ENCODE measurements around the gene GNG10. TPM values are rescaled to one million over a fixed set of nuclear protein-coding genes. Genes with fewer than 3 reads are reported as not detected.
A peak's percentile ranks its signal among the peaks of the same experiment; 100 is the strongest.
"Not testable (repeated sequence)": the region's sequence is repeated elsewhere in the genome, so short reads cannot be mapped to it uniquely, and the experiment has no call there.

The GNG10 gene
- total RNA-seq, 2 donors from 2014 or later: 29.8 to 34.7 TPM

DNA sequence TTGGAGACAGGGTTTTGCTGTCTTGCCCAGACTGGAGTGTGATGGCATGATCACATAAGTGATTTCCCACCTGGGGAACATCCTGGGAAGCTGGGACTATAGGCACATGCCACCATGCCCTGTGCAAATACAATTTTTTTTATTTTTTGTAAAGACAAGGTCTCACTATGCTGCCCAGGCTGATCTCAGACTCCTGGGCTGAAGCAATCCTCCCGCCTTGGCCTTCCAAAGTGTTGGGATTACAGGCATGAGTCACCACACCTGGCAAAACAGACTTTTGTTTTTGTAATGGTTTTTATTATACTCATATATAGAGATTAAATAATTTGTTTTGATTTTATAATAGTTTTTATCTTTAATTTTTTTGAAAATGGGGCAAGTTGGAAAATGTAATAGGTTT is 15.6 kb upstream of the GNG10 start:
- intact Hi-C loops (cut with DNase I): no loop called here
- ATAC-seq (no peak), DNase-seq (no peak)

DNA sequence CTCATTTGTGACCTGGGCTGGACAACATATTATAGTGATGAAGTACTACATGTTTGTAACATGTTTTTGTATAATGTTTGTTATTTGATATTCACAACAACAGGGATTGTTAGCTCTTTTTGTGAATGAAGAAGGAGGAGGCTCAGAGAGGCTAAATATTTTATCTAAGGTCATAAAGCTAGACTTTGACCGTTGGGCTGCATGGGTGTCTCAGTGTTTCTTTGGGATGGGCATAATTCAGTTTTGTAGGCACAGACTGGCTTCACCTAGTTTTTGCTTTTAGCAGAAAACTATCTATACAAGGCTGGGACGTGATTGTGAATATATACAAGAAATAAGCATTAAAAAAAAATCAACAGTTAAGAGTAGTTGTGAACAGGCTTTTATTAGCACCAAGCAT is 15.0 kb upstream of the GNG10 start:
- no peak for ATAC-seq
- intact Hi-C loops (cut with DNase I): no loop called here

DNA sequence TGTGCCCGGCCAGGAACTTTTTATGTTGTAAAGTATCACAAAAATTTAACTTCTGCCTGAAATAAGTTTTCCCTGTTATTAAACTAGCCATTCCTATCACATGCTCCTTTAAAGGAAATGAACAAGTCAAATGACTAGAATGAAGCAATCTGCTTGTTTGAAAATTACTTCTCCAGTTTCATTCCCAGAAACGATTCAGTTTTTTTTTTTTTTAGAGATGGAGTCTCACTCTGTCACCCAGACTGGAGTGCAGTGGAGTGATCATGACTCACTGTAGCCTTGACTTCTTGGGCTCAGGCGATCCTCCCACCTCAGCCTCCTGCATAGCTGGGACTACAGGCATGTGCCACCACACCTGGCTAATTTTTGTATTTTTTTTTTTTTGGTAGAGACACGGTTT is 13.3 kb upstream of the GNG10 start:
- DNase-seq (no peak), ATAC-seq (no peak)
- intact Hi-C loops (cut with DNase I): no loop called here

More for the DNA sequence above, 15.0 kb upstream of the GNG10 start:
- no peak for DNase-seq

DNA sequence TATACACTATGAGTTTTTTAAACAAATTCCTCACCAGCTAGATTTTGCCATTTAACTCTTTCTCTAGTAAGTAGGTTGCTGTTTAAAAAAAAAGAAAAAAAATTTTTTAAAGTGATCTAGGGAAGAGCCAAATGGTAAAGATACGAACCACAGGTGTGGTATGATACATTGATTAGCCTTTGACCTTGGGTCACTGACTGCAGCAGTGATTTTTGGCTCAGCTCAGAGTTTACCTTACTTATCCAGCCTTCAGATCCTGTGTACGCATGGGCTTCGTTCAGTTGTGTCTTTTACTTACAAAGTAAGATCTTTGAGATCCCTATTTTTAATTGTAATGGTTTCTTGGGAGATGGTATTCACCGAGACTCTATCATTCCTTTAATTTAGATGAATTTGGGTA is 12.4 kb upstream of the GNG10 start:
- ATAC-seq (no peak), DNase-seq (no peak)
- intact Hi-C loops (cut with DNase I): no loop called here

DNA sequence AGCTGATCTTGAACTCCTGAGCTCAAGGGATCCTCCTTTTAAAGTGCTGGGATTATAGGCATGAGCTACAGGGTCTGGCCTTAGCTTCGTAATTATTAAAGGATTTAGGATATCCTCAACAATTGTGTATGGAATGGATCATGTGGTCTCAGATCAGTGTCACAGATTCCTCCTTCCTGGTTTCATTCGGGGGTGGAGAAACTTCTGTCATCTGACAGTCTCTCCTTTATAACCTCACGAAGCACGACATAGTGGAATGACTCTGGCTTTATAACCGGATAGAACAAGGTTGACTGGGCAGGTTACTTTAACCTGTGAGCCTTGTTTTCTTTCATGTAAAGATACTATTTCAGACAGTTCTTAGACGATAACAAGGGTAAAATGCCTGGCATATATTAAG is 4.4 kb upstream of the GNG10 start:
- intact Hi-C loops (cut with DNase I): no loop called here
- DNase-seq: no peak
- ATAC-seq: no peak

DNA sequence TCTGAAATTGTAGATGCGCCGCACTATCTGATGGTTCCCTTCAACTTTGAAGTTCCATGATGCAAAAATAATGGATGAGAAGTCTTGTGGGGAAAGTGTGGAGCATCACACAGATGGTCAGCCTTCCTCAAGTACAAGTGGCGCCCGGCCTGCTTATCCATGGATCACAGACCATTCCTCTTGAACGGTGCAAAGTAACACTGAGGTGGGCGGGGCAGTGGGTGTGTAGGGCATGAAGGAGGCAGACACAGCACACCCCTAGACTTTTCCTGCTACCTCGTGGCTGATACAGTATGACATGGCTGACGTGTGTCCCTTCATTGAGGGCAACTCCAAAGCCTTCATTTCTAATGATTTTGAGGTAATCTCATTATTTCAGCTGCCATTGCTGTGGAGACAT is 2.5 kb upstream of the GNG10 start:
- DNase-seq (no peak), ATAC-seq (no peak)
- intact Hi-C loops (cut with DNase I): no loop called here

DNA sequence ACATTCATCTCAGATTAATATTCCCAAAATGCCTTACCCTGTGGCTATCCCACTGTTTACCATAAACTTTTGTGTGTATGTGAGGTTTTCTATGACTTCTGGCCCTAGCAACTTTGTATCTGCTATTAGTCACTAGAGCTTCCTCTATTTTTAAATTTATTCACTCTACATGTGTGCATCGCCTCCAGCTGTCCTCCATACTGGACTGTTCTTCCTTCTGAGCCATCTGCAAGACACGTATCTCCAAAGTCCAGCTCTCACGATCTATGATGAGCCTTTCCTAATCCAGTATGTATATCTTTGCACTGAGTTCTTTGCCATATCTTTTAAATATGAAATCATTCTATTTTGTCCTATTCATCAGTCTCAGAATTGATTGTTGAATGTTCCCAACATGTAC is 1.7 kb upstream of the GNG10 start:
- intact Hi-C loops (cut with DNase I): no loop called here
- DNase-seq (no peak), ATAC-seq (no peak)

DNA sequence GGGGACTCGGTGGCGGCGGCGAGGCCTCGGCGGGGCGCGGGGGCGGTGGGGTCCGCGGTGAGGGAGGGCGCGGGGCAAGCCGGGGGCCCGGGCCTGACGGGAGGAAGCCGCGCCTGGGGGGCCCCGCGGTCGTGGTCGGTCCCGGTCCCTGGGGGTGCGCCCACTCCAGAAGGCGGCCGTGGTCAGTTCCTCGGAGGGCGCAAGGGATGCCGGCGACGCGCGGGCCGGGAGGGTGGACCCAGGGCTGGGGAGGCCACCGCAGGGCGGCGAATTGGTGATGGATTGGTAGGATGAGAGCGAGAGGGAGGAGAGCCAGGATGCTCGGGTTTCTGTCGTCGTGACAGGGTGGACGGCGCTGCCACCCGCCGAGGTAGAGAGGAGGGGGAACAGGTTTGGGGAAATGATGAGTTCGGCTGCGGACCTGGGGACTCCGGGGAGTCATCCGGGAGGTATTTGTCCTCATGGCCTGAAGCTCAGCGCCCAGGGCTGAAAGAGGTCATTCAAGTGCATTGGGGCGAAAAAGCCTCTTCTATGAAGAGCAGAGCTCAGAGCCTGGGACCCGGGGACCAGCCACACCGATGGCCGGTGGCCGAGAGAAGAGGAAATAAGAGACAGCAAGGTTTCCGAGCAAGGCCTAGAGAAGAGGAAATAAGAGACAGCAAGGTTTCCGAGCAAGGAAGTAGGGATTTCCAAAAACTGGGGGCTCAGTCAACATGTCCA is 557 bp downstream of the GNG10 start:
- intact Hi-C loops (cut with DNase I): no loop called here
- DNase-seq (peak; percentile 58), ATAC-seq (peak; percentile 62 to 76)

DNA sequence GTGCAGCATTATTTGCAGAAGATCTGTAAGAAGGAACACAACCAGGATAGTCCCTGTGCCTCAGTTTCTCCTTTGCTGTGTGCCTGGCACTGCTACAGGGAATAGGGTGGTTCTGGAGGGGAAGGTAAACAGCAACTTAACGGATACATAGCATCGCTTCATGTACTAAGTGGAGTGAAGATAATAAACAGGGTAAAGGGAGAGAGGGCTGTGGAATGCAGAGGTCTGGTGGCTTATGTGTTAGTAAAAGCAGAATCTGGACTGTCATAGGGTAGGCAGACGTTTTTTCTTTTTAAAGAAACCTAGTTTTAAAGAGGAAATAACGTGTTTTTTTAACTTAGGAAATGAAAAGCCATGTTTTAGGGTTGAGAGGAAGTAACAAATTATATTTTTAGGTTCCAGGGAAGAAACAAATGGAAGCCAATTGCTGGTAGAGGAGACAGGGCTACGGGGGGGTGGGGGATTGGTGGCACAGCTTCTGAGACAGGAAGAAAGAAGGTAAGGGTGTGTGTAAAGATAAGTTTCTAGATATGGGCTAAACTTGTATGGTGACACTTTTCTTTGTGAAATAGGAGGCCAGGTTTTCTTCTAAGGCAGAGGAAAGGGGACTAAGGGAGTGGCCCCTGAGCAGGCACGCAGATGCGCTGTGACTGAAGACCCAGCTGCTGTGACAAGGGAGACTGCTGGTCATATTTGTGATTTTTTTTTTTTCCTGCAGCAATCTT is 1.3 kb downstream of the GNG10 start:
- no peak for ATAC-seq
- no peak for DNase-seq
- intact Hi-C loops (cut with DNase I): no loop called here

DNA sequence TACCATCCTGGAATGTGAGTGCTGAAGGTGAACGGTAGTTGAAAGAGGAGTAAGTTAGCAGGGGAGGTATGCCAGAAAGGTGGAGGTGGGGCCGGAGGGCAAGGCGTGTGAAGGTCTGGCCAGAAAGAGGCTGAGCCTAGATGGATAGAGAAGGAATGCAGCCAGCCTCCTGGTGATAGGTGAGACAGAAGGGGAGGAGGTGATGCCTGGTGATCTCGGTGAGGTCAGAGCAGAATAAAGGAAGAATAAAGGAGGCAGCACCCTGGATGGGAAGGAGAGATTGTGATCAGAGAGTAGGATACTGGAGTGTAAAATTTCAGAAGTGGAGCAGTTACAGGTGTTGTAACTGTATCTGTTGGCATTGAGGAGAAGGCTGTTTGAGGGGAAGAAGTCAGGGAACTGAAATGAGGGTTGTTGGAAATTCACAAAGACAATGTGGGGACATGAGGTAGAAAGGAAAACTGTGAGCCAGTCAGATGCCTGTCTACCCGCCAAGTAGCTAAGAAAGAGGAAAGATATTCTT is 2.0 kb downstream of the GNG10 start:
- intact Hi-C loops (cut with DNase I): no loop called here

DNA sequence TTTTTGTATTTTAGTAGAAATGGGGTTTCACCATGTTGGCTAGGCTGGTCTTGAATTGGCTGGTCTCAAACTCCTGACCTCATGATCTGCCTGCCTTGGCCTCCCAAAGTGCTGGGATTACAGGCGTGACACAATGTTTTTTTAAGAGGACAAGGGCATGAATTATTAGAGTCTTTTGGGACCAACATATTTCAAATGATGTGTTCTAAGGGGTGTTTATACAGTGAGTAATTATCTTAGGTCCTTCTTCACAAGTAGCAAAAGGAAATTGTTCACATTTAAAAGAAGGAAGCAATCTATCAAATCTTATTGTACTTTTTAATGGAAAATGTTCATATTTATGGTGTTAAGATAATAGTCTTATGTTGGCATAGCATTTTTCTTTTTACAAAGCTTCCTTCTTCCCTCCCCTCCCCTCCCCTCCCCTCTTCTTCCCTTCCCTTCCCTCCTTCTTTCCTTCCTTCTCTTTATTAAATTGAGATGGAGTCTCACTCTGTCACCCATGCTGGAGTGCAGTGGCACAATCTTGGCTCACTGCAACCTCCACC is 6.7 kb downstream of the GNG10 start:
- no peak for DNase-seq
- intact Hi-C loops (cut with DNase I): no loop called here
- ATAC-seq: no peak

More for the DNA sequence above, 2.0 kb downstream of the GNG10 start:
- peak in 1 of 2 donors; percentile 12 for ATAC-seq
- DNase-seq: no peak

DNA sequence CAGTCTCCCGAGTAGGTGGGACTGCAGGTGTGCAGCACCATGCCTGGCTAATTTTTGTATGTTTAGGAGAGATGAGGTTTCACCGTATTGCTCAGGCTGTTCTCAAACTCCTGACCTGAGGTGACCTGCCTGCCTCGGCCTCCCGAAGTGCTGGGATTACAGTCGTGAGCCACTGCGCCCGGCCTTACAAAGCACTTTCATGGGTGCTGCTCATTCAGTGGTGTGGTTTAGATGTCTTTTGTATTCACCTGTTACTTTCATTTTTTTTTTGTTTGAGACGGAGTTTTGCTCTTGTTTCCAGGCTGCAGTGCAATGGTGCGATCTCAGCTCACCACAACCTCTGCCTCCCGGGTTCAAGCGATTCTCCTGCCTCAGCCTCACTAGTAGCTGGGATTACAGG is 7.2 kb downstream of the GNG10 start:
- intact Hi-C loops (cut with DNase I); DNase-seq; ATAC-seq: not testable (repeated sequence)

DNA sequence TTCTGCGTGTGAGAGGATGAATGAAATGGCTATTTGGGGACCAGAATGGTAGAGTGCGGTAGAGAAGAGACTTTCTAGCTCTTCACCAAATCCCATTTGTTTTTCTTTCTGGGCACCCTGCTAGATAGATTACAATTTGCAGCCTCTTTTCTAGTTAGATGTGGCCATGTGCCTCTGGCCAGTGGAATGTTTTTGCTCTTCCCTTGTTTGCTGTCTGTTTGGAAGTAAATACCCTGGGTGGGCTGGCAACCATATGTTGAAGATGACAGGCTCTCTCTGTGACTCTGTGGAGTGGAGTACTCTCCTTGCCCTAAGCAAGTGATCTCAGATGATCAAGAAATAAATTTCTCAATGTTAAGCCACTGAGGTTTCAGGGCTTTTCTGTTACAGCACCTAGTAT is 12.9 kb downstream of the GNG10 start:
- intact Hi-C loops (cut with DNase I): no loop called here
- ATAC-seq (no peak), DNase-seq (no peak)

DNA sequence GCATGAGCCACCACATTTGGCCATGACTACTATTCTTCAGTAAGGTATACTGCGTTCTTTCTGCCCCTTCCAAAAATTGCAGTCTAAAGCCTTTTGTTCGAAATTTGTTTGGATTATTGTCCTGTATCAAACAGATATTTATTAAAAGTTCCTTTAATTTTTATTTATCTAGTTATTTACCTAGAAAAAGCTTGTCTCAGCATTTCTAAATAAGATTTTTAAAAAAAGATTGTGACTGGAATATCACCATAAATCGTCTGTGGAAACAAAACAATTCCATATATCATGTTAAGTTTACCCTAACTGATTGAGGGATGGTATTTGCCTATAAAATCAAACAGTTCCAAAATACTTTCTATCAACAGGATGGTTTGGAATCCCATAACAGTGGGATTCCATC is 14.7 kb downstream of the GNG10 start:
- ATAC-seq: no peak

DNA sequence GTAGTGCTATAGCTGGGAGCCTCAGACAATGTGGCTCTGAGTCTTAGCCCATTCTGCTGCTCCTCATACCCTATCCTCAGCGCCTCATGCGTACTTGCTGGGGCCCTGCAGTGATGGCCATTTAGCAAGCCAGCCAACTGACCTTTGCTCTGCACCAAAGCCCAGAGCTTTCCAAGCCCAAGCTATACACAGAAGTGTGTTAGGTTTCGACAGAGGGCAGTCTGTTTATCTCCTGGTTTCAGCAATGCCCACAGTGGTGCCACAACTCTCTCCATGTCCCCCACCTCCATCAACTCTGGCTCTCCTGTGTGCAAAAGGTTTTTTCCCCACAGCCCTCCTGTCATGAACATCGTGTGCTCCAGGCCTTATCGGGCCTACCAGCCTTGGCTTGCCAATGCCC is 16.9 kb downstream of the GNG10 start:
- ATAC-seq (peak in 1 of 2 donors; percentile 61), DNase-seq (no peak)
- intact Hi-C loops (cut with DNase I): no loop called here

More for the DNA sequence above, 14.7 kb downstream of the GNG10 start:
- no peak for DNase-seq
- intact Hi-C loops (cut with DNase I): no loop called here

DNA sequence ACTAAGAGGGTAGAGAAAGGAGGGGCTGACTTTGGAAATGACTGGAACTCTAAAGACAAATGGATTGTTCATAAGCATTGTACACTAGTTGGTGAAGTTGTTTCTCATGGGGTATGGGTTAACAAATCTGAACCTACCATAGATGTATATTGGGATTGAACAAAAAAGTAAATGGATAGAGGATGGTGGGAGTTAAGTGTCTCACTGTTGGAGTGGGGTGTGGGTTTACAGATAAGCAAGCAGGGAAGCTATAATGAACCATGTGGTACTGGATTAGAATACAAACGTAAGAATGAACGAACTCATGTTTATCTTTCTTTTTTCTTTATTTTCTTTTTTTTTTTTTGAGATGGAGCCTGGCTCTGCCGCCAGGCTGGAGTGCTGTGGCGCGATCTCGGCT is 17.8 kb downstream of the GNG10 start:
- DNase-seq (no peak), ATAC-seq (no peak)
- intact Hi-C loops (cut with DNase I): no loop called here

DNA sequence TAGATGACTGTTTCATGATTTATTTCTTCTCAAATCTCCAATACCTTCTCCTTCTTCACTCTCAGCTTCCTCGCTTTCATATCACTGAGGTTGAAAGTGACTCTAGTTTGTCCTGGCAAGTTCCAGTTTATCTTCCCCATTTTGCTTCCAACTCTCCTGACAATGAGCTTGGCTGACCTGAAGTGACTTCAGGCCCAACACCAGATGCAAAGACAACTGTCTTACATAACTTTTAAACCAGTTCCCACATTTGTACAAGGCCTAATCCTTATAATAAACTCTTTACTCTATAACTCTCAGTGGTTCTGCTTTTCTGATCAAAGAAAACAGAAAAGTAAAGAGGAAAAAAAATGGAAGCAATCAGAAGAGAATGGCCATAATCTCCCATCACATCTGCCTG is 22.0 kb downstream of the GNG10 start:
- intact Hi-C loops (cut with DNase I): no loop called here
- ATAC-seq: no peak
- no peak for DNase-seq

DNA sequence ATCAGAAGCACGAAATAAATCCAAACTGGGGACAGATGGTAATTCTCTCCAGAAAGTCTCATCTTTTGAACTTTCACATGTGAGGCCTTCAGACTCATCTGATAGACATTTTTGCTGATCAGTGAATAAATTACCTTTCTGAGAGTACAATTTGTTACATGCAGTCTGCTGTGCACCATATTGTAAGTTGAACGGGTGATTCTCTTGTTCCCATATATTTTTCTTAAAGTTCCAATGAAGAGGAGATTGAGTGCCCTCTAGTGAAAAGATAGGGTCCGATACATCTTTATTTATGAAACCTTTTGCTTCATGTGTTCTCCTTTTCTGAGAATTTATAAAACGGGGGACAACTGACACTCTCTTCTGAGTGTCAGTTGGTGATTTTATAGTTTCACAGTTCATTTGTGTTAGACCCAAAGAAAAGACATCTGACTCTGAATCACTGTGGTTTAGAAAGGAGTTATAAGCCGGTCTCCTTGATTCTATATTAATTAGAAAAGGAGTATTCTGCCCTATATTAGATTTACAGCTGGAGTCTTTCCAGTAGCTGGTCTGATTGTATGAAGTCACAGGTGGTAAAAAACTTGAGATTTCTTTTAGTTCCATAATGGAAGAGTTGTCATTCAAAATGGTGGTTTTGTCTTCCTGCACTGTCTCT is 30.4 kb downstream of the GNG10 start:
- no peak for DNase-seq
- no peak for ATAC-seq
- intact Hi-C loops (cut with DNase I): no loop called here

DNA sequence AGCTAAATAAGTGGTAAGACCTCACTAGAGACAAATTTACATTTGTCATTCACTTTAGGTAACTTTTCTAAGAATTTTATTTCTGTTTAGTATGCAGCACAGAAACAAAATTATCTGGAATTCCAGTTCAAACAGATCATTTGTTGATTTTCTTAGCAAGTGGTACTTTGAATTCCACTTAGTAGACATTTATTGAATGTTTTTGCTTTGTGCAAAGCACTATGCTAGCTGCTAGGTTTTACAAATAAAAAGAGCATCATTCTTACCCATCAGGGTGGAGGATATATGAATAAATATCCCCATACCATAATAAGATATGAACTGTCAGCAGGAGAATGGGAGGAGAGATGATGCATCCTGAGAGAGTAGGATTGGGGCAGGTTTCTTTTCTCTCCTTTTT is 35.4 kb downstream of the GNG10 start:
- intact Hi-C loops (cut with DNase I): no loop called here
- DNase-seq: no peak
- no peak for ATAC-seq

DNA sequence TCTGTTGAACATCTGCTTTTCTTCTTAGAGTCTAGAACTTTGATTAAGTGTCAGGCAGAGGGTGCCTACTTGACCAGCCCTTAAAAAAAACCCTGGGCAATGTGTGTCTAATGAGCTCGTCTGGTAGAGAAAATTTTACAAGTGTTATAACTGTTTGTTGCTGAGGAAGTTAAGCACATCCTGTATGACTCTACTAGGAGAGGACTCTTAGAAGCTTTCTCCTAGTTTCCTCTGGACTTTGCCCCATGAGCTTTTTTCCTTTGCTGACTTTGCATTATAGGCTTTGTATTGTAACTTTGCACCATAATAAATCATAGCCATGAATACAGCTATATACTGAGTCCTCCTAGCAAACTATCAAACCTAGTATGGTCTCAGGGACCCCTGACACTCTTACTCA is 39.4 kb downstream of the GNG10 start:
- intact Hi-C loops (cut with DNase I): no loop called here
- ATAC-seq (no peak), DNase-seq (no peak)
